ENCODE data around the gene GDAP2.

GDAP2 gene

DNA sequence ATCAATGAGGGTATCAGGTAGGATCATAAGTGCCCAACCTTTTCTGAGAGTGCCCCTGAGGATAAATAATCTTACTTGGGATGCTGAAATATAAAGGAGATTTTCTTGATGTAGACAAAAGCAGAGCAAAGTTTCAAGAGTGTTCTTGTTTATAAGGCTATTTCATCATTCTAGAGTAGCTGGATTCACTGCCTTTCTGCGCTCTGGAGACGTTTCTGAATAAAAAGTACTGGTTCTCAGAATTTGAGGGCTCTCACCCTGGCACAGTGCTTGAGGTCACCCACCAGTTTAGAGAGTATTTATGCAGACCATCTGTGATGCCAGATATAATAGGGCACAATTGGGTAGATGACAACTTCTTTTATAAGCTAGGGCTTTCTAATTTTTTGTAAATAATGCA, 103.3 kb downstream of the GDAP2 start:
- DNase-seq (ENCODE audit: low read depth): no peak
- TF ChIP-seq, protein P1, sequence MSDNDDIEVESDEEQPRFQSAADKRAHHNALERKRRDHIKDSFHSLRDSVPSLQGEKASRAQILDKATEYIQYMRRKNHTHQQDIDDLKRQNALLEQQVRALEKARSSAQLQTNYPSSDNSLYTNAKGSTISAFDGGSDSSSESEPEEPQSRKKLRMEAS (IDR thresholded peaks at IDR 0.05; ENCODE audit: low read depth, low read length): no peak
- TF ChIP-seq, protein P2, sequence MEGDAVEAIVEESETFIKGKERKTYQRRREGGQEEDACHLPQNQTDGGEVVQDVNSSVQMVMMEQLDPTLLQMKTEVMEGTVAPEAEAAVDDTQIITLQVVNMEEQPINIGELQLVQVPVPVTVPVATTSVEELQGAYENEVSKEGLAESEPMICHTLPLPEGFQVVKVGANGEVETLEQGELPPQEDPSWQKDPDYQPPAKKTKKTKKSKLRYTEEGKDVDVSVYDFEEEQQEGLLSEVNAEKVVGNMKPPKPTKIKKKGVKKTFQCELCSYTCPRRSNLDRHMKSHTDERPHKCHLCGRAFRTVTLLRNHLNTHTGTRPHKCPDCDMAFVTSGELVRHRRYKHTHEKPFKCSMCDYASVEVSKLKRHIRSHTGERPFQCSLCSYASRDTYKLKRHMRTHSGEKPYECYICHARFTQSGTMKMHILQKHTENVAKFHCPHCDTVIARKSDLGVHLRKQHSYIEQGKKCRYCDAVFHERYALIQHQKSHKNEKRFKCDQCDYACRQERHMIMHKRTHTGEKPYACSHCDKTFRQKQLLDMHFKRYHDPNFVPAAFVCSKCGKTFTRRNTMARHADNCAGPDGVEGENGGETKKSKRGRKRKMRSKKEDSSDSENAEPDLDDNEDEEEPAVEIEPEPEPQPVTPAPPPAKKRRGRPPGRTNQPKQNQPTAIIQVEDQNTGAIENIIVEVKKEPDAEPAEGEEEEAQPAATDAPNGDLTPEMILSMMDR (IDR thresholded peaks at IDR 0.05; ENCODE audit: low read depth, low read length): no peak
- TF ChIP-seq MYC (IDR thresholded peaks at IDR 0.05; ENCODE audit: low read depth, low read length): no peak
- no peak for TF ChIP-seq POLR2A (IDR thresholded peaks at IDR 0.05; ENCODE audit: extremely low read depth, insufficient read length)
- H3K4me3 ChIP-seq (ENCODE audit: low read depth, low read length): no peak overlapping the region

DNA sequence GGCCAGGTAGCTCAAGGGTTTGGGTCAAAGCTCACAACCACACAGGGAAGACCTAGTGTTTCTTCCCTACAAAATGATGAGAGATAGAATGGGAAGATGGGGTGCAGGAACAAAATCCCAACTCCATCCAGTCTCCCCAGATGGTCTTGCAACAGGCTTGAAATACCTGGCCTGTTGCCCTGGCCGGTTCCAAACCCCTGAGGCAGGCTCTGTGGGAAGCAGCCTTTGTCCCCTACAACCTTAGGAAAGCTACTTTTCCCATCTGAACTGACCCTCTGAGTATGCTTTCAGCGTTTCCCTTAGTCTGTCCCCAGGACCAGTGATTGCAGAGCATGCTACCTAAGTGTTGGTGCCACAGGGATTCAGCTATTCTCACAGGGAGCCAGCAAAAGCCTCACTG, 104.0 kb downstream of the GDAP2 start:
- no peak for DNase-seq (ENCODE audit: low read depth)
- TF ChIP-seq, protein P1 (IDR thresholded peaks at IDR 0.05; ENCODE audit: low read depth, low read length): no peak
- TF ChIP-seq, protein P2 (IDR thresholded peaks at IDR 0.05; ENCODE audit: low read depth, low read length): no peak
- TF ChIP-seq POLR2A (IDR thresholded peaks at IDR 0.05; ENCODE audit: extremely low read depth, insufficient read length) (no peak), MYC (IDR thresholded peaks at IDR 0.05; ENCODE audit: low read depth, low read length) (no peak)
- H3K4me3 ChIP-seq (ENCODE audit: low read depth, low read length): no peak overlapping the region

DNA sequence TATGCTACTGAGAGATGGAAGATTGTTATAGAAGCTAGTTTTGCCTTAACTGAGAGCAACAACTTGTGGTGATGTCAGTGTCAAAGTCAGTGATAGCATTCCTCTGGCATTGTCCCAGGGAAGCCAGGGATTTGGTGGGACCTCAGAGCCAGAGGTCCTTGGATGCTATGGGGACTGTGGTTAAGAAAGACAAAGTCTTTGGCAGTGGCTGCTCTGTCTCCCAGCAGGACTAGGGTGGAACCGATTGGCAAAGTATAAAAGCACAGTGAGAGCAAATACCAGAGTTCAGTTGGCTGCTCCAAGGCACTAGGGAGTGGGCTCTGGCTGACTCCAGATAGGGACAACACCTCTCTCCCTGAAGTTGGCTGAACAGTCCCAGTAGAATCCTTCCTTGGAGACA, 104.8 kb downstream of the GDAP2 start:
- H3K4me3 ChIP-seq (ENCODE audit: low read depth, low read length): no peak overlapping the region
- DNase-seq (ENCODE audit: low read depth): no peak
- TF ChIP-seq, protein P2 (IDR thresholded peaks at IDR 0.05; ENCODE audit: low read depth, low read length): no peak
- TF ChIP-seq, protein P1 (IDR thresholded peaks at IDR 0.05; ENCODE audit: low read depth, low read length): no peak
- TF ChIP-seq POLR2A (IDR thresholded peaks at IDR 0.05; ENCODE audit: extremely low read depth, insufficient read length): no peak
- TF ChIP-seq MYC (IDR thresholded peaks at IDR 0.05; ENCODE audit: low read depth, low read length): no peak

DNA sequence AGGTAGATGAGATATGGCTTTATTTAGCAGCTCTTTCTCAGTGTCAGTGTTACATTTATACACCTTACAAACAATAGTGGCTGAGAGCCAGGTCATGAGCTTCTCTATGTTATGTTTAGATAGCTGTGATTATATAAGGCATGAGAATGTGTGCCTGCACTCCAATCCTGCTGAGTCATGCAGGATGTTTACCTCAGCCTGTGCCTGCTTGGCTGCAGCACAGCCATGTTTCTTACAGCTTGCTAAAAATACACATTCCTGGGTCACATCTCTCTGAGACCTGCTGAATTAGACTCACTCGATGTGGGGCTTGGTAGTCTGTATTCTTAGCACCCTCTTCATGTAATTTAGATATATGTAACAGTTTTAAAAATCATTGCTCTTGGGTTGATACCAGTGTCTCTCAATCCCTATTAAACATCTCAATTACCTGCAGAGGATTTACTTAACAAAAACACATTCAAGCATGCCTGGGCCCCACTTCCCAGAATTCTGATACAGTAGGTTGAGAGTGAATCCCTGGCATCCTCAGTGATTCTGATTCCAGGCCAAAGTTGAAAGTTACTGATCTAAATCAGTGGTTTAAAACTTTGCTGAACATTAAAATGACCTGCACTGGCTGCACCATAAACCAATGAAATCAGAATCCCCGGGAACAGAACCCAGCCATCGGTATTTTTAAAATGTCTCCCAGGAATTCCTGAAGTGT, 107.5 kb downstream of the GDAP2 start:
- TF ChIP-seq MYC (IDR thresholded peaks at IDR 0.05; ENCODE audit: low read depth, low read length) (no peak), POLR2A (IDR thresholded peaks at IDR 0.05; ENCODE audit: extremely low read depth, insufficient read length) (no peak)
- TF ChIP-seq, protein P1 (IDR thresholded peaks at IDR 0.05; ENCODE audit: low read depth, low read length): no peak
- H3K4me3 ChIP-seq (ENCODE audit: low read depth, low read length): no peak overlapping the region
- DNase-seq (ENCODE audit: low read depth): peak; percentile 23

DNA sequence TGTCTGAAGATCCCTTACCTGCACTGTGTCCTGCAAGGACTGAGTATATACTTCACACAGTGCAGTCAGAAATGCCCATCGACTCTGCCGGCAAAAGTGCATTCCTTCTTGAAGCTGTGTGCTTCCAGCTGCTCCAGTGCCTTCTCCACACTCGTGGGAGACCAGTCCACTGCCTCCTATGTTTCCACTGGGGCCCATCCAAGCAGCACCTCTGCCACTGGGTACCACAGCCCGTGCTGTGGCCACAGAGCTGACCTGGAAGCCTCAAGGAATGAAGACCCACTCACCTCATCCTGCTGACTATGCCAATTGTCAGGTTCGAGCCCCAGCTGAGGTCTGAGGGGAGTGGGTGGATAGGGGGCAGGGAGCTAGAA, 108.1 kb downstream of the GDAP2 start:
- TF ChIP-seq MYC (IDR thresholded peaks at IDR 0.05; ENCODE audit: low read depth, low read length) (no peak), POLR2A (IDR thresholded peaks at IDR 0.05; ENCODE audit: extremely low read depth, insufficient read length) (no peak)
- TF ChIP-seq, protein P1 (IDR thresholded peaks at IDR 0.05; ENCODE audit: low read depth, low read length): no peak
- TF ChIP-seq, protein P2 (IDR thresholded peaks at IDR 0.05; ENCODE audit: low read depth, low read length): no peak
- DNase-seq (ENCODE audit: low read depth): no peak
- H3K4me3 ChIP-seq (ENCODE audit: low read depth, low read length): no peak overlapping the region

DNA sequence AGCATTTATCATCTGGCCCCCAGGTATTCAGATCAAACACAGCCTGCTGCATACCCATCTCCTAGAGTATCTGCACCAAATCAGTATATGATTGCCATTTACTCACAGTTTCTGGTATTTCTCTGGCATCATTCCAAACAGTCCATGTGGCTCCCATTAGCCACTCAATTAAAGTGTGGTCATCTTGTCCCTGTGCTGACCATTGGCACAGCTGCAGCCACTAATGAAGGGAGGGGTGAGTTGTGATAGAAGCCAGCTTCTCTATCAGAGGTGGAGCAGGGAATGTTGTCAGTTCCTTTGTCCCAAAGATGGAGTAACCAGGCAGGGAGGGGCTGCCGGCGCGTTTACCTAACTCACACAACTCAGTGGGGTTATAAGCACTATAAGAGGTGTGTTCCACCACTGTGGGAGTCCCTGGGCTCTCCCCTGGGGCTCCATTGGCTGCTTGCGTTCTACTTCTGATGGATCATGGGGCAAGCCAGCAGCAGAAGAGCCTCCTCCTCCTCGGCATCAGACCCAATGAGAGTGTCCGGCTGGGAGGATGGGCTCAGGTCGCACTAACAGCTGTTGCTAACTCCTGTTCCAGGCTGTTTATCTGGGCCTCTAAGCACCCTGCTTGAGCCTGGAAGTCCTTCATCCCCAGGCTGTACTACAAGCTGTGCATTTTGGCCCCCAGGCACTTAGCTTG, 108.6 kb downstream of the GDAP2 start:
- DNase-seq (ENCODE audit: low read depth): no peak
- H3K4me3 ChIP-seq (ENCODE audit: low read depth, low read length): no peak overlapping the region
- TF ChIP-seq MYC (IDR thresholded peaks at IDR 0.05; ENCODE audit: low read depth, low read length) (no peak), POLR2A (IDR thresholded peaks at IDR 0.05; ENCODE audit: extremely low read depth, insufficient read length) (no peak)
- TF ChIP-seq, protein P1 (IDR thresholded peaks at IDR 0.05; ENCODE audit: low read depth, low read length): no peak
- TF ChIP-seq, protein P2 (IDR thresholded peaks at IDR 0.05; ENCODE audit: low read depth, low read length): no peak

Data from NB4 (cell line).